Right forelimb (tissue), 1 donor: ENCODE data around the gene PLCB2.
A peak's percentile ranks its signal among the peaks of the same experiment; 100 is the strongest.

Experiments
- DNase-seq: peaks from one replicate; pipeline ENCODE4 v3.0.0-alpha.2; 2018

The PLCB2 gene

GRCh38 chr15:40301467-40302179 lies 6.1 kb downstream of the PLCB2 start:
- DNase-seq: no peak

- no peak for DNase-seq
These were observed 7.0 kb downstream of the PLCB2 start for GRCh38 chr15:40300771-40301170.

GRCh38 chr15:40300367-40300766 lies 7.4 kb downstream of the PLCB2 start:
- DNase-seq: no peak

- no peak for DNase-seq
These were observed 9.4 kb downstream of the PLCB2 start for GRCh38 chr15:40298216-40298935.

- DNase-seq: no peak
These were observed 10.4 kb downstream of the PLCB2 start for GRCh38 chr15:40297356-40297755.

GRCh38 chr15:40296561-40297230 lies 11.0 kb downstream of the PLCB2 start:
- DNase-seq: no peak

GRCh38 chr15:40295877-40296560 lies 11.7 kb downstream of the PLCB2 start:
- no peak for DNase-seq

- DNase-seq: no peak
These were observed 12.4 kb downstream of the PLCB2 start for GRCh38 chr15:40295297-40295696.

GRCh38 chr15:40293905-40294895 lies 13.5 kb downstream of the PLCB2 start:
- DNase-seq: no peak

GRCh38 chr15:40293006-40293405 lies 14.7 kb downstream of the PLCB2 start:
- no peak for DNase-seq

- DNase-seq: no peak
These were observed 15.5 kb downstream of the PLCB2 start for GRCh38 chr15:40292246-40292645.

GRCh38 chr15:40290918-40291574 lies 16.7 kb downstream of the PLCB2 start:
- peak; percentile 69 for DNase-seq

- DNase-seq: no peak
These were observed 17.2 kb downstream of the PLCB2 start for GRCh38 chr15:40290545-40290917.

- DNase-seq: no peak
These were observed 18.5 kb downstream of the PLCB2 start for GRCh38 chr15:40289140-40289775.

GRCh38 chr15:40287968-40288367 lies 19.8 kb downstream of the PLCB2 start:
- DNase-seq: no peak

- DNase-seq: no peak
These were observed 20.2 kb downstream of the PLCB2 start for GRCh38 chr15:40287505-40287904.

GRCh38 chr15:40286794-40287193 lies 20.9 kb downstream of the PLCB2 start:
- no peak for DNase-seq

- DNase-seq: no peak
These were observed 21.6 kb downstream of the PLCB2 start for GRCh38 chr15:40286061-40286532.

GRCh38 chr15:40285554-40286011 lies 22.2 kb downstream of the PLCB2 start:
- no peak for DNase-seq

GRCh38 chr15:40285151-40285550 lies 22.6 kb downstream of the PLCB2 start:
- no peak for DNase-seq
